T-helper 2 cell treated with Interferon-gamma antibody and Interleukin-4, amounts not matched to agents 100 ng/mL and 5 ng/mL, for 36 hours (primary cell): ENCODE results near the gene ERF. TPM values are rescaled to one million over a fixed set of nuclear protein-coding genes. Genes with fewer than 3 reads are reported as not detected.

Experiments used
- intact Hi-C: fragments of 100-400 bp; cut with micrococcal nuclease; formaldehyde crosslinking; loops from one replicate; pipeline ENCODE4 v1.15.1; 2023
- total RNA-seq: library from RNA; stranded (reverse); gene quantifications from 2 replicates; pipeline ENCODE4 v1.2.3, GENCODE V29; 2022

The ERF gene
- total RNA-seq, 1 donor from 2014 or later, result 41.4 TPM

GRCh38 chr19:42244347-42245220 is 10.3 kb downstream of the ERF start:
- intact Hi-C loops, result loop anchor here (1.0 kb wide), 3 partner anchors 9 to 112 kb away; partner anchors contain the start of genes MEGF8 and POU2F2

GRCh38 chr19:42242512-42243409 is 12.2 kb downstream of the ERF start, which contains the start of gene GSK3A:
GSK3A (minus strand) TSS chr19:42242602; CDS start chr19:42242465, 137 bp downstream.
- intact Hi-C loops, result loop anchor here (1.0 kb wide), 7 partner anchors 22 to 181 kb away; partner anchors contain the start of gene ZNF526

- intact Hi-C loops, result loop anchor here (1.0 kb wide), 5 partner anchors 22 to 167 kb away; partner anchors contain the start of gene ZNF526
Measured at GRCh38 chr19:42242069-42242511, 12.8 kb downstream of the ERF start.

GRCh38 chr19:42241279-42241678 is 13.6 kb downstream of the ERF start:
- intact Hi-C loops, result no loop called here

GRCh38 chr19:42239544-42240220 is 15.2 kb downstream of the ERF start:
- intact Hi-C loops, result no loop called here

GRCh38 chr19:42235181-42235580 is 19.7 kb downstream of the ERF start:
- intact Hi-C loops, result no loop called here

- intact Hi-C loops, result no loop called here
Measured at GRCh38 chr19:42234364-42234763, 20.6 kb downstream of the ERF start.

GRCh38 chr19:42233678-42234292 is 21.1 kb downstream of the ERF start:
- intact Hi-C loops, result no loop called here

- intact Hi-C loops, result no loop called here
Measured at GRCh38 chr19:42233106-42233505, 21.8 kb downstream of the ERF start.

- intact Hi-C loops, result no loop called here
Measured at GRCh38 chr19:42232435-42232834, 22.5 kb downstream of the ERF start.

- intact Hi-C loops, result no loop called here
Measured at GRCh38 chr19:42230571-42230970, 24.4 kb downstream of the ERF start.

GRCh38 chr19:42229855-42230351 is 25.0 kb downstream of the ERF start:
- intact Hi-C loops, result no loop called here

GRCh38 chr19:42229301-42229854 is 25.6 kb downstream of the ERF start:
- intact Hi-C loops, result no loop called here

- intact Hi-C loops, result no loop called here
Measured at GRCh38 chr19:42228641-42229040, 26.3 kb downstream of the ERF start.

- intact Hi-C loops, result no loop called here
Measured at GRCh38 chr19:42226886-42227285, 28.0 kb downstream of the ERF start.

GRCh38 chr19:42225718-42226292 is 29.1 kb downstream of the ERF start:
- intact Hi-C loops, result no loop called here

- intact Hi-C loops, result no loop called here
Measured at GRCh38 chr19:42224940-42225717, 29.8 kb downstream of the ERF start.

GRCh38 chr19:42220751-42221097 is 34.2 kb downstream of the ERF start:
- intact Hi-C loops, result loop anchor here (1.0 kb wide), 3 partner anchors 22 to 105 kb away; partner anchors contain the start of genes GSK3A and MEGF8
